ENCODE measurements around the gene LBHD2.

The LBHD2 gene

GRCh38 chr14:103089386-103090335 is 5.7 kb downstream of the LBHD2 start:
- H3K27ac ChIP-seq: no peak overlapping the region

DNA sequence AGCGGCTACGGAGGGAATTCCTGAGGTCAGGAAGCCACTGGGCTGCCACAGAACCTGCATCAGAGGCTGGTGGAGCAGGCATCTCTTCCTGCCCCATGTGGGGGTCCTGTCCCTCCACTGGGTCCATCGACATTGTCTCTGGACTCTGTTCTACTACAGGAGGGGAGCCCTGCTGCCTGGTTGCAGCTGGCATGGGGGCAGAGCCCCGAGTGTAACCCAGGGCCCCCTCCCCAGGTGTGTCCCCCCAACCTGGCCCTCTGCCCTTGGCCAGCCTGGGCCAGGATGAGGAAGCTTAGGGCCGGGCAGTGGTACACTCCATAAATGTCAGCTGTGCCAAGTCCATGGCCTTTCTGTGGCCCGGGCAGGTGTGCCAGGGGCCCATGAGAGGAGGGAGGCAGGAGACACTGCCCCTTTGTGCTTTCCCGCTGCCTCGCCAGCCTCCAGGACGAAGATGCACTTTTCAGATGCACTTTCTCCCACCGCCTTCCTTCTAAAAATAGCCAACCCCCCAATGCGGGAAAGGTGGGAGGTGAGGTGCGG is 6.5 kb downstream of the LBHD2 start:
- no peak overlapping the region for H3K27ac ChIP-seq
- no peak for DNase-seq (ENCODE audit: low read depth, low spot score)

More at GRCh38 chr14:103089386-103090335, 5.7 kb downstream of the LBHD2 start:
- DNase-seq (ENCODE audit: low read depth, low spot score): no peak

DNA sequence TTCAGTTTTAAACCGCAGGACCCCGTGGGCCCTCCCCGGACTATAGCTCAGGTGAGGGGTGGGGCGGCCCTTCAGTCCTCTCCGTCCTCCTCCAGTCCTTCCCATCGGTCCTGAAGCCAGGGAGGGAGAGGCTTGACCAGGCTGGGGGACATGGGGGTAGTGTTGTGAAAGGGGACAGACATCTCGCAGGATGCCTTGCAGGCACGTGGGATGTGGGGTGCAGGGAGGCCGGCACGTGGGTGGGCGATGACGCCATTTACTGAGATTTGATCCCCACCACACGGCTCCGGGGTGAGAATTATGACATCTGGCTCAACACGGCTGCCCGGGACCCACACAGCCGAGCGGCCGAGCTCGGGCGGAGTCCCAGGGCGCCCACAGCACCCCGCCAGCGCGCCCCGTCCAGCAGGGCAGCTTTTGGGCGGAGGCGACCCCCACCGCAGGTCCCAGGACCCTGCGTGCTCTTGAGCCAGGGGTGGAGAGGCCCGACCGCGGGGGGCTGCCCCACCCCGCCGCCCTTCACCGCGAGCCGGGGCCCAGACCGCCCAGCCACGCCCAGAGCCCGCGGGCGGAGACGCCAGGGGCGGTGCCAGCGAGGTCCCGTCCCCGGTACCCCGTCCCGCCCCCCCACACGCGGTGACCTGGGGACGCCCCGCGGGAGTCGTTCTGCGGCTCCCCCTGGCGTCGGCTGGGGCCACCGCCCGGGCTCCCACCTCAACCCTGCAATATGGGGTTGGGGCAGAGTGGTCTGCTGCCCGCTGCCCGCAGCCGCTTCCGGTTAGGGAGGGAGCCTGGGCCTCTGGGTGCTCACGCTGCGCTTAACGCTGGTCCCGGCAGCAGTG is 7.3 kb downstream of the LBHD2 start:
- H3K27ac ChIP-seq: no peak overlapping the region
- DNase-seq (ENCODE audit: low read depth, low spot score): no peak

GRCh38 chr14:103091883-103092222 is 7.8 kb downstream of the LBHD2 start:
- no peak for DNase-seq (ENCODE audit: low read depth, low spot score)
- no peak overlapping the region for H3K27ac ChIP-seq

DNA sequence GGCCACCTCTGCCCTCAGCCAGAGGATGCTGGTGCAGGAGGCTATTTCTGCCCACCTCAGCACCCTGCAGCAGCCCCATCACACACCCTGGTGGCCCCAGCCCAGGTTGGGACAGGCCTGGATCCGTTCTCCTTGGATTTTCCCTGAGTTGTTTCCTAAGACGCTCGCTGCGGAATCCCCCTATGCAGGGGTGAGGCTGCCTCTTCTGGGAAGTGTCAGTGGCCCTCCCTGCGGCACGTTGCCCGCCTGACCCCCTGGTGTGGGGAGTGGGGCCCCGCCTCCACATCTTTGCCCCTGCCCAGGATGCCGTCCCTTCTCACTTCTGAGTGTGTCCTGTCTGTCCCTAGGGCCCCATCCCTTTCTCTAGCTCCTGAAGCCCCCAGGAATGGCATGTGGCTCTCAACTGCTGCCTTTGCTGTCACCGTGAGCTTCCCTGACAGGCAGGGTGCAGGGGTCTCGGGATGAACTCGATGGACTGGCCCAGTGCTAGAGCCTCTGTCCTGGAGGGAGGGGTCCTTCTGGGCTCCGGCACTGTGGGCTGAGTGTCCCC is 9.9 kb downstream of the LBHD2 start:
- H3K27ac ChIP-seq: no peak overlapping the region
- no peak for DNase-seq (ENCODE audit: low read depth, low spot score)

GRCh38 chr14:103094406-103095209 is 10.6 kb downstream of the LBHD2 start, which contains the start of gene EXOC3L4:
Gene EXOC3L4, plus strand, starts transcription at chr14:103094725. Its CDS starts 5,495 bp downstream, at chr14:103100220.
- H3K27ac ChIP-seq: no peak within 1 kb of the TSS
- no peak for DNase-seq (ENCODE audit: low read depth, low spot score)

DNA sequence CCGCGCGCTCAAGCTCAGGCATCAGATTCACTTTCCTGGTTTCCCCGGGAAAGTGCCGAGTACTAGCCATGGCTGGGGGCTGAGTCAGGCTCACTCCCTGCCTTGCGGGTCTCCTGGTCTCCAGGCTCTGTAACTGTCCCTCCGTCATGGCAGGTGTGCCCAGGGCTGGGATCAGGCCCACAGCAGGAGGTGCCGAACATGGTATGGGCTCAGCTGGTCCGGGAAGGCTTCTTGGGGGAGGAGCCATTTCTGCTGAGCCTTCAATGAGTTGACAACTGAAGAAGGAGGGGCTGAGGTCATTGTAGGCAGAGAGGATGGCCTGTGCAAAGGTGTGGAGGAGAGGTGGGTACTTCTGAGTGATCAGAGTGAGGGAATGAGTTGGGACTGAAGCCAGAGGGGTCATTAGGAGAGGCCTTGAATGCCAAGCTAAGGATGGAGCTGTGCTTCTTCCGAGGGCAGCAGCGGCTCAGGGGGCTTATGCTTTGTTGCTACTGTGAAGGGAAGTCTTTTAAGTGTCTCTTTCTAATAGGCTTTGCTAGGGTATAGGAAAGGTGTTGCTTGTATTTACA is 11.3 kb downstream of the LBHD2 start:
- DNase-seq (ENCODE audit: low read depth, low spot score): no peak
- no peak overlapping the region for H3K27ac ChIP-seq

- DNase-seq (ENCODE audit: low read depth, low spot score): no peak
- no peak overlapping the region for H3K27ac ChIP-seq
Observed at GRCh38 chr14:103096387-103096786, 12.4 kb downstream of the LBHD2 start.

DNA sequence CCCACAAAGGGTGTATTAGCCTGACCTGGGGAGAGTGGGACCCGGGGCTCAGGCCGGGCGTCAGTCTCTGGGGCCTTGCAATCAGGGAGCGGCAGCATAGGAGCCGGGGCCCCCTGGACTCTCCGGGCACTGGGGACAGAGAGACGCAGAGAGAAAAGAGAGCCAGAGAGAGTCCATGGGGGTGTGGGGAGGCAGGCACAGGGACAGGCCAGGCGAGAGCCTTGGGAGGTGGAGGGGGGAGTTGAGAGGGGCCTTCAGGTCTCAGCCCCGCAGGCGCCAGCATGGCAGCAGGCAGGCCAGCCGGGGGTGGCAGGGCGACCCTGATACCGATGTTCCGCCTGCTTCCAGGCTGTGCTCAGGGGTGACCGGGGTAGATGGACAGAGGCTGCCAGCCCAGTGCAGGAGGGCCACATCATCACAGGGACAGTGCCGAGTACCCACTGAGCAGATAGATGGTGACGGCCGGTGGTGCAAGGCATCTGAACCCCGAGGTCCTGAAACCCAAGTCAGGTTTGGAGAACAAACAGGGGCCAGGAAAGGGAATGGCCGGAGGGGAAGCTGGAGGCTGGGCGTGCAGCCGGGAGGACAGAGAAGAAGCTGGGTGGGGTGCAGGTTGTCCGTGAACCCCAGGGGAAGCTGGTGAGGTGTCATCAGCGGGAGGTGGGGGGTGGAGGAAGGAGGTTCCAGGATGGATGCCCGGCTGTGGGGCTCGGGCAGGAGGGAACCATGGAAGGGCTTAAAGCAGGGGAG is 13.4 kb downstream of the LBHD2 start:
- H3K27ac ChIP-seq: no peak overlapping the region
- no peak for DNase-seq (ENCODE audit: low read depth, low spot score)

DNA sequence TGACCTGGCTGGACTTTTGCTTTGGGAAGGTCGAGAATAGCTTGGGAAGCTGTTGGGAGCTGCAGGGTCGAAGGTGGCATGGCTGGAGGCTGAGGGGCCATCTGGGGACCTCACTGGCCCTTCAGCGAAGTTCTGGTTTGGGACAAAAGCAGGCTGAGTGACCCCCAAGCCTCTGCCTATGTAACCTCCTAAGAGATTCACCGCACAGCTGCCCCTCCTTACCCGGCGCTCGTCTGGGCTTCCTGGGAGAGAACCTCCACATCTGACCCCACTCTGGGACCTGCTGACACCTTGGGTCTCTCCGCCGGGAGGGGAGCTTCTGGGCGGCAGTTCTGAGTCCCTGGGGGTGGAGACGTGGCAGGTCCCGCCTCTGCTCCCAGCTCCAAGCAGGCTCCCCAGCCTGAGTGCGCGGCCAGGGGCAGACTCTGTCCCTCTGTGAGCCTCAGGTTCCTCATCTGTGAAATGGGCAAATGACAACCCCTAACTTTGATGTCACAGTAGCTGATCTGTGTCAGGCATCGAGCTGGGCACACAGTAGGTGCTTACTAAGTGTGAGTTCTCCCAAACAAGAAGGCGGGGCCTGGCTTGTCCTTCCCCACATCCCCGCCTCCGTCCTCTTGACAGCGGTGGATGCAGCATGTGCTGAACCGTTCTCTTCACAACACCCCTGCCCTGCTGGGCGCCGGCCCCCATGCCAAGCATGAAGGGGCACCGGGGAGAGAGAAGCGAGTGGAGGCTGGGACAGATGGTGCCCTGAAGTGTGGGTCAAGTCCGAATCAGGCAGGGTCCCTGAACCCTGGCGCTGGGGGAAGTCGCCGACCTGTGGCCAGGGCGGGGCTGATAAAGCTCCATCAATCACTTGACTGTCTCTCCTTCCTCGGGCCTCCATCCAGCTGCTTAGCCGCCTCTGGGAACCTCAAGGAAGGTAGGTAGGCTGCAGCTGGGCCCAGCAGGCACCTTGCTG is 14.3 kb downstream of the LBHD2 start:
- DNase-seq (ENCODE audit: low read depth, low spot score): no peak

GRCh38 chr14:103099081-103099732 is 15.2 kb downstream of the LBHD2 start:
- DNase-seq (ENCODE audit: low read depth, low spot score): no peak

More for the DNA sequence above, 14.3 kb downstream of the LBHD2 start:
- H3K27ac ChIP-seq: no peak overlapping the region

DNA sequence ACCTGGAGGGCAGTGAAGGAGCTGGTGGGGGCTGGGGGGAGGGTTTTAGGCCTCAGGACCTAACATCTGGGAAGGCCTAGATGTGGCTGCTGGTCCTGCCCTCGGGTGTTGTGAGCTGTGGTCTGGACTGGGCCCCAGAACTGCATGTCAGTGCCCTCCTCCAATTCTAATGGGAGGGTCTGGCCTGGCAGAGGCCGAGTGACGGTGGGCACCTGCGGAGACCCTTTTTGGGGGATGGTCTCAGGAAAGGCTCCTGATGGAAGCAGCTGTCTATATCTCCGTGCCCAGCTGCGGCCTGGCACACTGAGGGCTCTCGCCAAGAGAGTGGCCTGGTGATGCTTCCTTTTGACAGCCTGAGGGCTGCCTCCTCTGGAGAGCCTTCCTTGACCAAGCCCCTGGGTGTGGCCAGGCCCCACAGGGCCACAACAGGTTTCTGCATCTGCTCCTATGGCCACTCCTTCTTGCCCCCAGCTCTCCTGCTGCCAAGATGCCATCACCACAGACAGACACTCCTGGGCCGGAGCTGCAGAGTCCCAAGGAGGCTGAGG is 15.8 kb downstream of the LBHD2 start:
- DNase-seq (ENCODE audit: low read depth, low spot score): no peak
- H3K27ac ChIP-seq: no peak overlapping the region

More at GRCh38 chr14:103099081-103099732, 15.2 kb downstream of the LBHD2 start:
- H3K27ac ChIP-seq: no peak overlapping the region

GRCh38 chr14:103100281-103101121 is 16.5 kb downstream of the LBHD2 start:
- H3K27ac ChIP-seq: no peak overlapping the region
- DNase-seq (ENCODE audit: low read depth, low spot score): no peak

GRCh38 chr14:103101257-103101962 is 17.4 kb downstream of the LBHD2 start:
- H3K27ac ChIP-seq: no peak overlapping the region
- no peak for DNase-seq (ENCODE audit: low read depth, low spot score)

- no peak overlapping the region for H3K27ac ChIP-seq
- no peak for DNase-seq (ENCODE audit: low read depth, low spot score)
Observed at GRCh38 chr14:103101963-103102688, 18.1 kb downstream of the LBHD2 start.

Measured in epithelial cell of prostate (primary cell).